Cardiac septum (tissue), 1 donor: ENCODE measurements around the gene PLAAT3. TPM values are rescaled to one million over a fixed set of nuclear protein-coding genes. Genes with fewer than 3 reads are reported as not detected.
"Not testable (repeated sequence)": the region's sequence is repeated elsewhere in the genome, so short reads cannot be mapped to it uniquely, and the experiment has no call there.

Experiments used
- DNase-seq: peaks from one replicate; pipeline ENCODE4 v3.0.0-alpha.2; 2020; ENCODE audit warnings: low spot score
- intact Hi-C: fragments of 100-400 bp; cut with DNase I; formaldehyde crosslinking; loops from one replicate; pipeline ENCODE4 v1.14.0; 2022
- long read RNA-seq: library from polyadenylated mRNA; unstranded; transcript quantifications from one replicate; pipeline ENCODE4 v2.0.0, GENCODE V29; 2021
- total RNA-seq: library from RNA; stranded (reverse); fragmentation: NEBNext Ultra II Directional; extraction: Animal tissue kit (Norgen Biotek cat#: 25700); gene quantifications from one replicate; pipeline ENCODE4 v1.2.1, GENCODE V29; 2021
- donor health status: DM: no; HTN: no; CAD: no.

The PLAAT3 gene
- total RNA-seq, result 109 TPM
- long read RNA-seq, transcript PLA2G16-201 (4 exons, 2,594 nt), result major isoform, 63 of 124 reads
- long read RNA-seq, transcript PLA2G16-203 (5 exons, 1,099 nt), result minor isoform, 39 of 124 reads
- long read RNA-seq, partial matches to known transcripts, result 4 of 124 reads
- long read RNA-seq, other reads (novel, unspliced or antisense), result 16 of 124 reads

DNA sequence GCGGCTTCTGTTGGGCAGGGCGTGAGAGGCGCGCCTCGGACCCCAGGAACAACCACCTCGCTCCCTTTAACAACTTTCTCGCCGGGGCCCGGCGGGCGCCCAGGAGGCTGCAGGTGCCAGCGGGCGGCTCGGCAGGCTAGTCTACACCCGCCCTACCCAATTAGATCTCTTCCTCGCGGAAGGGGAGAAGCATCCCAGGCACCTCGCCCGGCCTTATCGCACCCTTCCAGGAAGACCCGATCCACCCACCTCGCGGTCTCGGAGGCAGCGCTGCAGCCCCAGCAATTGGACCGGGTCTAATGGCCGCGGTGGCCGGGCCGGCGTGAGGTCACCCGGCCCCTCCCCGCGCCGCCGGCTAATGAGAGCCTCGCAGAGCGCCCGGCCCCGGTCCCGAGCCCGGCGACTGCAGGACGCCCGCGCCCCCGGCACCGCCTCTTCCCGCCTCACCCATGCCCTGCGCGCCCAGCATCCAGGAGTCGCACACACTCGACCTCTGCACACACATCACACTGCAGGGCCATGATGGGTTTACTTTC, at the start of gene PLAAT3:
TSS of gene PLAAT3 (minus strand) at position 298 of the 536 bp plus-strand sequence. CDS start 419 bp downstream, outside the sequence.
- peak; percentile 87 for DNase-seq
- intact Hi-C loops, result loop anchor here (2.0 to 5.0 kb wide), 4 partner anchors 47 to 122 kb away; partner anchors contain the start of genes ATL3, PLAAT4 and PLAAT5

DNA sequence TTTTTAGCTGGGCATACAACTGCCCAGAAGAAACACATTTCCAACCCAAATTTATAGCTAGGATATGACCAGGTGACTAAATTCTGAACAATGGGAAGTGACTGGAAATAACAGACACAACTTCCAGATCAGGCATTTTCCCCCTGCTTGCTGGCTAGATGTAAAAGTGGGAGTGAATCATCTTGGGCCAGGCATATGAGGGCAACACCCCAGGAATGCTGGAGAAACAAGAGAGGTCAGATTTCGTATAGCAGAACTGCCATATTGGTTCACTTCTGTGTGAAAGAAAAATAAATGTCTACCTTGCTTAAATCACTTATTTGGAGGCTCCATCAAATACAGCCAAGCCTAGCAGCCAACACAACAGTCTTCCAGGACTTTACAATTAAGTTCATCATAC, 49.6 kb upstream of the PLAAT3 start:
- intact Hi-C loops, result no loop called here
- DNase-seq, result no peak

DNA sequence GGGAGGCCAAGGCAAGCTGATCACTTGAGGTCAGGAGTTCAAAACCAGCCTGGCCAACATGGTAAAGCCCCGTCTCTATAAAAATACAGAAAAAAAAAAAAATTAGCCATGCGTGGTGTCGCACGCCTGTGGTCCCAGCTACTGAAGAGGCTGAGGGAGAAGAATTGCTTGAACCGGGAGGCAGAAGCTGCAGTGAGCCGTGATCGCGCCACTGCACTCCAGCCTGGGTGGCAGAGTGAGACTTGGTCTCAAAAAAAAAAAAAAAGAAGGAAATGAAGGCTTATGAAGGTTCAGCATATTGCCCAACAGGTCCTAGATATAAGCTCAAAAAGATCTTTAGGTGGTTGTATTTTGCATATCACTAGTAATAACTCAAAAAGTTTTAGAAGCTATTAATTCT, 46.7 kb upstream of the PLAAT3 start:
- intact Hi-C loops, result no loop called here
- no peak for DNase-seq

DNA sequence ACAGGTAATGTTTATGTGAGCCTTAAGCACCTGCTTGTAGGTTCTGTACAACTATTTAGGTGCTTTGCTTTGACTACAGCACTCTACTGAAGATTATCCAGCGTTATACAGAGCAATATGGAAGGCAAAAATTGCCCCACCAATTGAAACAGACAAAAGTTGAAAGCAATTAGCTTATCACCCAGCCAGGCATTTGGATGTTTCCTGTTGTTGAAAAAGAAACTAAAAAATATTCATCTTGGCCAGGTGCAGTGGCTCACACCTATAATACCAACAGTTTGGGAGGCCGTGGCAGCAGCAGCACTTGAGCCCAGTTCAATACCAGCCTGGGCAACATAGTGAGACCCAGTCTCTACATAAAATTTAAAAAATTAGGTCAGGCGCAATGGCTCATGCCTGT, 38.4 kb upstream of the PLAAT3 start:
- intact Hi-C loops, result no loop called here
- DNase-seq, result no peak

DNA sequence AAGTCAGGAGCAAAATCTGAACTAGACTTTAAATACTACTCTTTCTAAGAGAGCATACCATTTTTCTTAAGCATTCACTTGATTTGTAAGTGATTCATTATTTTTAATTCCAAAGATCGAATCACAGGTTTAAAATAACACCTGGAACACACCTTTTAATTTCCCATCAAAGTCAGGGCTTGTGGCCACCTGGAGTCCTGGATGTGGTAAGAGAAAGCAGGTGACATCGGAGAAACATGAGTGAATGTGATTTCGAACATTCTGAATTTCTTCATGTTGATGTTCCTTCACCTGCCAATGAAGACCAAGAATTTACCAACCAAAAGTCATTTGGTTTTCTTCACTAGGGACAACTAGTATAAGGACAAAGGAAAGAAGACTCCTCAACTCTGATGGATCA, 29.0 kb upstream of the PLAAT3 start:
- intact Hi-C loops, result loop anchor here (5.0 kb wide), 1 partner anchor 94 kb away; no protein-coding TSS in a partner anchor
- DNase-seq, result no peak

DNA sequence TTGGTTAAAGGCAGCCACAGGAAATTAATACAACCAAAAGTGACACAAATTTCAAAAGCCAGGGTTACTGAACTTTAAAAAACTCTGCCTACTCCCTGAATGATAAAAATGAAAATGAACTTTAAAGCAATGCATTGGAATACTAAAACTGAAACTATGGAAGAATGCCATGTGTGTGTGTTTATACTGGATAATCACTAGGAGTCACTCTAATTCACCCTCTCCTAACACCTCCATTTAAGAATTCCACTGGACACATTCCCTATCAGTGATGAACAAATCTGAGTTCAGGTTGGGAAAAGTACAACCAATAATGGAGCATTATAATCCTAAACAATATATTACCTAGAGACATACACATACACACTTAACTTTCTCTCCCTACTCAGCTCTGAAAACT, 27.5 kb upstream of the PLAAT3 start:
- intact Hi-C loops, result loop anchor here (5.0 kb wide), 1 partner anchor 96 kb away; no protein-coding TSS in a partner anchor
- DNase-seq, result no peak

DNA sequence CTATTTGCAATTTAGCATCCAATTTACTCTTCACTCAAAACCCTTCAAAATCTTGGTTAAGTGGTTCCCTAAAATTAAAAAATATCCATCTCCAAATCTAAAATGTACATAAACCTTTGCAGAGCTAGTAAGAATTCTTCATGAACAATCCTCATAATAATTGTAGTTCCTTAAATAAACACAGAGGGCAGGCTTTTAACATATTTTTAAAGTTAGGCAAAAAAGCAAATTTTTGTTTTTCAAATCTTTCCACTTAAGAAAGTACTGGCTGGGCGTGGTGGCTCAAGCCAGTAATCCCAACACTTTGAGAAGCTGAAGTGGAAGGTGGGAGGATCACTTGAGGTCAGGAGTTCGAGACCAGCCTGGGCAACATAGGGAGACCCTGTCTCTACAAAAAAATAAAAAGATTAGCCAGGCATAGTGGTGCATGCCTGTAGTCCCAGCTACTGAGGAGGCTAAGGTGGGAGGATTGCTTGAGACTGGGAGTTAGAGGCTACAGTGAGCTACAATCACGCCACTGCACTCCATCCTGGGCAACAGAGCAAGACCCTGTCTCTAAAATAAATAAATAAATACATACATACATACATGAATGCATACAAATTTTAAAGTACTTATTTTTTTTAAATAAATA, 25.1 kb upstream of the PLAAT3 start:
- no peak for DNase-seq
- intact Hi-C loops, result no loop called here

DNA sequence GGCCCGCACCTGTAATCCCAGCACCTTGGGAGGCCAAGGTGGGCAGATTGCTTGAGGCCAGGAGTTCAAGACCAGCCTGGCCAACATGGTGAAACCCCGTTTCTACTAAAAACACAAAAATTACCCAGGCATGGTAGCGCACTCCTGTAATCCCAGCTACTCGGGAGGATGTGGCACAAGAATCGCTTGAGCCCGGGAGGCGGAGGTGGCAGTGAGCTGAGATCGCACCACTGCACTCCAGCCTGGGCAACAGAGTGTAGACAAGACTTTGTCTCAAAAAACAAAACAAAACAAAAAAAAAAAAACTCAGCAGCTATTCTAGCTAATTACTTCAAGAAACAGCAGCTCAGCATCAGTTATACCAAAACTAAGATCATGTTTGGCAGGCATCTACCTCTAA, 24.2 kb upstream of the PLAAT3 start:
- intact Hi-C loops, DNase-seq: not testable (repeated sequence)

DNA sequence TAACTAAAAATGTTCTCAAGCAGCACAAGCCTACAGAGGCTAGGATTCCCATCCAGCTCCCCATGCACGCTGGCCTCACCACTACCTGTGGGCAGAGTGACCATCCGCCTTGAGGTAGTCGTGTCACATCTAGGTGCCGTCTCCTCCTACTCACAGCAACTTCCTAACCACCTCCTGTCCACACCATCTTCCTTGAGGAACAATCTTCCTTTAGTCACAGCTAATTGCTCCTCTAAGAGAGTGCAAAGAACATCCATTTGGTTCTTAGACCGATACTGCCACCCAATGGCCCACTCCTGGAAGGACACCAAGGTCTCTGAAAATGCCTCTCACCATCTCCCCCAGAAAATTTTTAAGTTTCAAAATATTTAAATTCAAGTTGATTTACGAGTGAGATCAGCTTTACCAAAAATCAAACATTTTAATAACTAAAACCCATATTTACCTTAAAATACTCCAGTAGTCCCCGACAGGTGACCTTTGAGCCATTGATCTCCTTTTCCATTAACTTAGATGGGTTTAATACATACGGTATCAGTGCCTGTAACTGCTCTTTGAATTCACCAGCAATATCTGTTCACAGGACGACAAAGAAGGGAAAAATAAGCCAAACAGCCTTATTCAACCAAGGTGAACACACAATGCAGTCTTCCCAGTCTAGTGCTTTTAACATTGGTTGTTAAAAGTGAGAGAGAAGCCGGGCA, 21.7 kb upstream of the PLAAT3 start:
- intact Hi-C loops, result loop anchor here (2.0 kb wide), 1 partner anchor 157 kb away; no protein-coding TSS in a partner anchor
- DNase-seq, result no peak

DNA sequence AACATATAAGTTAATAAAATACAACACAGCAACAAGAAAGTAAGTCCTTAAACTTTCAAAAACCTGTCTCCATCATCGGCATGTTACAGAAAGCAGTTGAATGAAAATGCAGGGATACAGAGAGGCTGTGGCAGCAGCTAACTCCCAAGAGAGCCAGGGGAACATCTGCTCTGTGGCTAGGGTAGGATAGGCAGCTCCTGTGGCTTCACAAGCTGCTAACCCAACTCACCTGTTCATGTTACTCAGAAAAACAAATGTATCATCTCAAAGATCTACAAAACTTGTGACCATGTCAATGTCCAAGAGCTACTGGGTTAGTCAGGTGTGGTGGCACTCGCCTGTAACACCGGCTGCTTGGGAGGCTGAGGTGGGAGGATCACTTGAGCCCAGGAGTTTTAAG, 15.2 kb upstream of the PLAAT3 start:
- DNase-seq, result no peak
- intact Hi-C loops, result no loop called here

DNA sequence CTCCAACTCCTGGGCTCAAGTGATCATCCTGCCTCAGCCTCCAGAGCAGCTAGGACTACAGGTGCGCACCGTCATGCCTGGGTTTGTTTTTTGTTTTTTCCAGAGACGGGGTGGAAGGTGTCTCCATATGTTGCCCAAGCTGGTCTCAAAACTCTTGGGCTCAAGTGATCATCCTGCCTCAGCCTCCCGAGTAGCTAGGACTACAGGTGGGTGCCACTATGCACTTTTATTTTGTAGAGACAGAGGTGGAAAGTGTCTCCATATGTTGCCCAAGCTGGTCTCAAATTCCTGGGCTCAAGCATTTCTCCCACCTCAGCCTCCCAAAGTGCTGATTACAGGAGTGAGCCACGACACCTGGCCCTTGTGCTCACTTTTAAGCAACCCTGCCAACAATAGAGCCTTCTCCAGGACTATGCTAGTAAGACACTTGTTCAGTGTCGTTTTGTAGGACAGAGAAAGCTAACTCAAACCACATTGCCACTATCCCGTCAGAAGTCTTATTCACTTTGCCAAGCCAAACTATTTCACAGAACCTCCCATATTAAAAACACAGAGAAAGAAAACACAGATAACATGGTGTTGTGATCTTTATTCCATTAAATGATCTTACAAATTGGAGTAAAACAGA, 9.4 kb upstream of the PLAAT3 start:
- DNase-seq, result no peak
- intact Hi-C loops, result no loop called here

DNA sequence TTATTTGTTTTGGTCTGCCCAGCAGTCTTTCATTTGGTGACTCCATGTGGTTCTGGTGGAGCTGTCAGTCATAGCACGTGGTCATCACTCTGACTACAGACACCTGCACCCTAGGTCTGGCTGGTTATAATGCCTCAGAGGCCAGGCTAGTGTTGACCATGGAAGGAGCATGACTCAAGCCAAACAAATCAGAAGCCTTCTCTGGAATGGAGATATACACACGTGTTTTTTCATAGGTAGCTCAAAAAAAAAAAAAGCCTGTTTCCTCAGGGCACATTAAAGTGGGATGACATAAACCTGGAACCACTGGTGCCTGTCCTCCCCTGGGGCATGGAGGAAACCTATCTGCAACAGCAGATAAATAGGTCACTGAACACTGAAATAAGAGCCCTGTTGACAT, 8.1 kb upstream of the PLAAT3 start:
- intact Hi-C loops, result no loop called here
- no peak for DNase-seq

DNA sequence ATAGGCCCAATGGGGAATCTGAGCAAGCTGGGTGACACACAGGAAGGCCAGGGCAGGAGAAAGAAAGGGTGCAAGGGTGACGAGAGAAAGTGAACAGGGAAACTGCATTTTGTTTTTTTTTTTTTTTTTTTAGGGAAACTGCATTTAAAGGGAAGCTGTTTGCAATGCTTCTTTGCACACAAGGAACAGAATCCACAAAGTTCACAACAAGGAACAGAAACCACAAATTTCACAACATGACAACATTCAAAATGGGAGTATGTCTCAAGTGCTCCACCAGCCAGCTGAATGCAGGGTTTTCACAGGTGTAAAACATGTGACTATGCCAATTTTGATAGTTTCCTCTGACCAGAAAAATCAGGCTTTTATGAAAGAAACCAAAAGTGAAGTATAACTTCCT, 6.8 kb upstream of the PLAAT3 start:
- intact Hi-C loops, result no loop called here
- DNase-seq, result no peak

DNA sequence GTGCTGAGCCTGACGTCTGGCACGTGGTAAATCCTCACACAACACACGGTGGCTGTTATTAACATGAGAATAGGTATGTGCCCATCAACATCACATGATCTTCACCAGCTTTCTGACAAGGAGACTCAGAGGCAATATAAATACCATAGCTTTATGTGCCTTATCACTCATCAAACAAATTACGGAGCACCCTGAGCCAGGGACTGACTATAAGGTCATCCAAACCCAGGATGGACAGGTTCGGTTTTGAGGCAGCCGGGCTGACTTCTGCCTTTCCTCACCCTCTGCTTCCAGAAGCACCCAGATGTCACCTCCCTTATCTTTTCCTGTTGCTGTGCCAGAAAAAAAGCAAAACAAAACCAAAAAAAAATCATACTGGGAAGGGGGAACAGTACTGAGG, 5.7 kb upstream of the PLAAT3 start:
- DNase-seq, result no peak
- intact Hi-C loops, result no loop called here

DNA sequence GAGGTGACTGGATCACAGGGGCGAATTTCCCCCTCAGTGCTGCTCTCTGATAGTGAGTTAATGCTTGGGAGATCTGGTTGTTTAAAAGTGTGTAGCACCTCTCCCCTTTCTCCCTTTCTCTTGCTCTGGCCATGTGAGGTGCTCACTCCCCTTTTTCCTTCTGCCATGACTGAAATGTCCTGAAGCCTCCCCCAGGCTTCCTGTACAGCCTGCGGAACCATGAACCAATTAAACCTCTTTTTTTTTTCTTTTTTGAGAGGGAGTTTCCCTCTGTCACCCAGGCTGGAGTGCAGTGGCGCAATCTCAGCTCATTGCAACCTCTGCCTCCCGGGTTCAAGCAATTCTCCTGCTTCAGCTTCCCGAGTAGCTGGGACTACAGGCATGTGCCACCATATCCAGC, 3.5 kb upstream of the PLAAT3 start:
- DNase-seq, intact Hi-C loops: not testable (repeated sequence)

DNA sequence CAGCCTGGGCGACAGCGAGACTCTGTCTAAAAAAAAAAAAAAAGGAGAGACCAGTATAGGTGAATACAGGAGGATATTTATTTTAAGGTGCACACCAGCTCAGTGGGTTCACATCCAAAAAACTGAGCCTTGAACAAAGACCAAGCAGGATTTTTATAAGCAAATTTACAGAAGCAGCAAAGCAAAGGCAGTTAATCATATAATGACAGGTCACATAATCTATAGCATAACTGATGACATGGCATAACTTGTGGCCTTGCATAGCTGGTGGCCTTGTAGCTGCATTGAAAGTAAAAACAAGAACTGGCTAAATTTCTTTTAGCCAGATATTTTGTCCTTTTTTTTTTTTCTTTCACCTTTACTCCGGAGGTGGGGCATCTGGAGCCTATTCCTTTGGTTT, 2.7 kb upstream of the PLAAT3 start:
- intact Hi-C loops, result no loop called here
- DNase-seq, result no peak

DNA sequence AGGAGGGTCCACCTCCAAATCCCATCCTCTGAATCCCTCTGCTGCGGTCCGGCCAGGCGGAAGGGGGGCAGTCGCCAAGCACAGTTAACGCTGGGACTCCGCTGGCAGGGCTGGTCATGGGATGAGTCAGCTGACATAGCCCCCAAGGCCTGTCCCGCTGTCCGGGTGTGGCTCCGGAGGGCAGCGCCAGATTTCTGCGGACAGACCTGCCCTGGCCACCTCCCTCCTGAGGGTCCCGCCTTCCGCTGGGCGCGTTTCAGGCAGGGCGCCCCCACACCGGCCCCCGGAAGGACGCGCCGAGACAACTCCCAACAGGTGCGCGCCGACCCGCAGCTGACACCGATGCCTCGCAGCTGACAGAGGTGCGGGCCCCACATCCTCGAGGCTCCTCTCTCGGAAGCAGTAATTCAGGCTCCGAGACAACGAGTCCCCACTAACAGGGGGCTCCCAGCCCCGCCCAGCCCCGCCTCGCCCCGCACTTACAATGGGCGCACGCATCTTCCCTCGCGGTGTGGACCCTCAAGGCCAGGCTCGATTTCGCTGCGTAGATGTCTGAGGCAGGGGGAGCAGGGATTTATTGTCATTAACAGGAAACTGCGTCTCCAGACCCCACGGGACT, 607 bp downstream of the PLAAT3 start:
- no peak for DNase-seq
- intact Hi-C loops, result loop anchor here (2.0 to 5.0 kb wide), 4 partner anchors 46 to 121 kb away; partner anchors contain the start of genes ATL3, PLAAT4 and PLAAT5

DNA sequence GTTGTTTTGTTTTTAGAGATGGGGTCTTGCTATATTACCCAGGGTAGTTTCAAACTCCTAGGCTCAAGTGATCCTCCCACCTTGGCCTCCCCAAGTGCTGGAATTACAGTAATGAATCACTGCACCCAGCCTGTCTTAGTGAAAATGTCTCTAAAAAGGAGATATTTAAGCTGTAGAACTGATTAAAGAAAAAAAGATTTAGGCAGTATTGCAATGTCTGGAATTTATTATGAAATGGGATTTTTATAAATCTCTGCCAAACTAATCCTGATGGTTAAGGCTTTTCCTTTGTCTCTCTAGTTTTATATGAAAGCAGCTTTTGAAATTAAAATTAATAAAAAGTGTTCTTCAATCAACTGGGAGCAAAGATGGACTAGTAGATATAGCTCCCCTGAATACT, 2.1 kb downstream of the PLAAT3 start:
- intact Hi-C loops, result loop anchor here (5.0 kb wide), 3 partner anchors 45 to 120 kb away; partner anchors contain the start of genes ATL3 and PLAAT5

DNA sequence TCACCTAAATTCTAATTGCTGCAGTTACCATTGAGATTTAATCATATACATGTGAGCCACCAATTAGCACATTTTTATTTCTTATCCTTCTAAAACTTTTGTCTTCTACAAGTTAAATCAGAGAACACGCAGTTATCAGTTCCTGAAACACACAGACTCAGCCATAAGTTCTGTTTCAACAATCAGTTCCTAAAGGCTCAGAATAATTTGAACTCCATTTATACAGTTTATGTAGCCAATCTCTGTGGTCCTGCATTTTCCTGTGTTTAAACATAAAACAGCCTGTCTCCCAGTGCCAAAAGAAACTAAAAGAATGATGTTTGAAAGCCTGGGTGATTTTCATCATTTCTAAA, 2.9 kb downstream of the PLAAT3 start:
- DNase-seq, result no peak
- intact Hi-C loops, result loop anchor here (5.0 kb wide), 3 partner anchors 44 to 119 kb away; partner anchors contain the start of genes ATL3 and PLAAT5

More for the DNA sequence above, 2.1 kb downstream of the PLAAT3 start:
- DNase-seq, result no peak
